ENCODE results near the gene ACOT13. TPM values are rescaled to one million over a fixed set of nuclear protein-coding genes. Genes with fewer than 3 reads are reported as not detected.

ACOT13 gene
- total and polyA plus RNA-seq, 2 donors (not counting 1 experiment from before 2014, with no cell fraction given): 3.6 to 6.6 TPM

GRCh38 chr6:24632573-24632972, 34.3 kb upstream of the ACOT13 start:
- Mint-ChIP-seq H3K4me3 (no peak overlapping the region), H3K4me1 (no peaks in the 10 kb centered on the region), H3K9me3 (ENCODE audit: insufficient read depth) (no peaks in the 10 kb centered on the region), H3K27ac (no peak overlapping the region), H3K27me3 (peaks cover 12% of the 10 kb centered on the region)
- CTCF ChIA-PET: no interaction called here
- Histone ChIP-seq H2AFZ (ENCODE audit: insufficient read depth, low read depth, low read length, poor library complexity, severe bottlenecking) (no peak overlapping the region), H3K4me3 (ENCODE audit: control extremely low read depth in 1 of 5, extremely low read depth in 1 of 5, insufficient read depth in 1 of 5, low read depth in 2 of 5, low read length in 4 of 5) (no peak overlapping the region), H3K36me3 (replicated peaks in 1 of 2; ENCODE audit: control extremely low read depth in 1 of 2, control insufficient read depth in 1 of 2, extremely low read depth in 1 of 2, insufficient read depth in 2 of 2, low read length in 1 of 2) (no peaks in the 10 kb centered on the region), H3K9me3 (ENCODE audit: control extremely low read depth in 1 of 3, control insufficient read depth in 2 of 3, insufficient read depth in 1 of 3, low read length in 2 of 3) (peaks cover 2 to 4% (median 3%) of the 10 kb centered on the region in 3 donors), H3K4me1 (ENCODE audit: control insufficient read depth in 2 of 2, insufficient read depth in 2 of 2, low read length in 2 of 2) (no peaks in the 10 kb centered on the region), H3K27me3 (replicated peaks in 1 of 4; ENCODE audit: control extremely low read depth in 1 of 4, control insufficient read depth in 3 of 4, insufficient read depth in 4 of 4, low read length in 3 of 4) (peaks cover 0 to 6% (median 2%) of the 10 kb centered on the region in 4 experiments), H3K4me2 (replicated peaks; ENCODE audit: low read depth, low read length, poor library complexity, severe bottlenecking) (no peak overlapping the region), H3K79me2 (ENCODE audit: control insufficient read depth, insufficient read depth, low read length) (no peaks in the 10 kb centered on the region), H4K20me1 (ENCODE audit: control insufficient read depth, insufficient read depth, low read length, poor library complexity, severe bottlenecking) (no peaks in the 10 kb centered on the region), H3K9ac (ENCODE audit: low read length) (no peak overlapping the region), H3K27ac (ENCODE audit: low read length in 2 of 2) (no peak overlapping the region)
- no peak for ATAC-seq (ENCODE audit: low read depth)
- POLR2A ChIA-PET: no interaction called here
- WGBS (ENCODE audit: insufficient coverage): no CpG with 5 or more reads among the region's 1 CpG
- intact Hi-C loops (cut with micrococcal nuclease): no loop called here
- DNase-seq: no peak
- TF ChIP-seq EZH2 (IDR thresholded peaks at IDR 0.05; ENCODE audit: borderline replicate concordance, insufficient read depth, low read depth, low read length, poor library complexity, severe bottlenecking) (no peak), CTCF (IDR thresholded peaks at IDR 0.05) (no peak)

DNA sequence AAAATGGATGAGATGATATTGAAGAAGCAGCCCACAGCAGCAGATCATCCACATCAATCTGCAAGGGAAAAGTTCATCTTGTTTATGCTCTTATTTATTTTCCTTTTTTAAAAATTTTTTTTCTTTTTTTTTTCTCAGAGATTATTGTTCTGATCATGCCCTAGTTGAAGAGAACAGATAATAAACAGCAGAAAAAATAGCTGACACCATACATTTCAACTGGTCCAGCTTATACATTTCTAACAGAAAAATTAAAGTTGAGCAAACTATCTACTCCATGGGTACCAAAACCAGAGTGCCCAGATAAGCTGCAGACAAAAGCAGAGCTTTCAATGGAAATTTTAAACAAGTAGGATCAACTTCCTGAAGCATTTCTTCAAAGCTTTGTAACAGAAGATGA, 30.2 kb upstream of the ACOT13 start:
- Histone ChIP-seq H3K27ac (ENCODE audit: low read length in 2 of 2) (no peak overlapping the region), H4K20me1 (ENCODE audit: control insufficient read depth, insufficient read depth, low read length, poor library complexity, severe bottlenecking) (no peaks in the 10 kb centered on the region), H3K36me3 (replicated peaks in 1 of 2; ENCODE audit: control extremely low read depth in 1 of 2, control insufficient read depth in 1 of 2, extremely low read depth in 1 of 2, insufficient read depth in 2 of 2, low read length in 1 of 2) (no peaks in the 10 kb centered on the region), H3K27me3 (replicated peaks in 1 of 4; ENCODE audit: control extremely low read depth in 1 of 4, control insufficient read depth in 3 of 4, insufficient read depth in 4 of 4, low read length in 3 of 4) (peaks cover 0 to 6% (median 2%) of the 10 kb centered on the region in 4 experiments), H3K4me2 (replicated peaks; ENCODE audit: low read depth, low read length, poor library complexity, severe bottlenecking) (no peak overlapping the region), H3K9me3 (ENCODE audit: control extremely low read depth in 1 of 3, control insufficient read depth in 2 of 3, insufficient read depth in 1 of 3, low read length in 2 of 3) (peaks cover 2 to 8% (median 3%) of the 10 kb centered on the region in 3 donors), H2AFZ (ENCODE audit: insufficient read depth, low read depth, low read length, poor library complexity, severe bottlenecking) (no peak overlapping the region), H3K79me2 (ENCODE audit: control insufficient read depth, insufficient read depth, low read length) (no peaks in the 10 kb centered on the region), H3K4me3 (ENCODE audit: control extremely low read depth in 1 of 5, extremely low read depth in 1 of 5, insufficient read depth in 1 of 5, low read depth in 2 of 5, low read length in 4 of 5) (no peak overlapping the region), H3K4me1 (ENCODE audit: control insufficient read depth in 2 of 2, insufficient read depth in 2 of 2, low read length in 2 of 2) (no peaks in the 10 kb centered on the region), H3K9ac (ENCODE audit: low read length) (no peak overlapping the region)
- DNase-seq: no peak
- intact Hi-C loops (cut with micrococcal nuclease): no loop called here
- POLR2A ChIA-PET: no interaction called here
- no peak for TF ChIP-seq CTCF (IDR thresholded peaks at IDR 0.05)
- H3K27me3 Mint-ChIP-seq: peaks cover 18% of the 10 kb centered on the region
- no peak overlapping the region for H3K4me3 Mint-ChIP-seq
- ATAC-seq (ENCODE audit: low read depth): no peak
- H3K27ac Mint-ChIP-seq: no peak overlapping the region
- CTCF ChIA-PET: interaction anchor here (1.4 to 1.7 kb wide), 3 partner anchors 18 to 60 kb away, joined by 3 to 5 read pairs (median 5); no protein-coding TSS in a partner anchor
- no peaks in the 10 kb centered on the region for H3K4me1 Mint-ChIP-seq
- peaks cover 4% of the 10 kb centered on the region for H3K9me3 Mint-ChIP-seq (ENCODE audit: insufficient read depth)
